ENCODE data around the gene TOM1L1. TPM values are rescaled to one million over a fixed set of nuclear protein-coding genes. Genes with fewer than 3 reads are reported as not detected.

Gene TOM1L1
- total RNA-seq, 1 donor from 2014 or later: 107 TPM

DNA sequence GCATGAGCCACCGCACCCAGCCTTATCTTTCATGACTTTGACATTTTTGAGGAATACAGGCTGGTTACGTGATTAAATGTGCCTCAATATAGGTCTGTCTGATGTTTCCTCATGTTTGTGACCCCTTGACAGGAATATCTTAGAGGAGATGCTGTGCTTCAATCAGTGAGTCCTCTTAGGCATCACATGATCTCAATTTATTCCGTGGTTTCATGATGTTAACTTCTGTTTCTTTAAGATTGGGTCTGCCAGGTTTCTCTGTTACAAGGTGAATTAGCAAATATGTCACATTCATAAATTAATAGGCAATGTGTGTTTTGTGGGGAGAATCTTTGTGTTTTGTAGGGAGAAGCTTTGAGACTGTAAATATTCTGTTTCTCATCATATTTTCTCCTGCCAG is 71.2 kb downstream of the TOM1L1 start:
- peaks cover 12% of the 10 kb centered on the region for H3K4me1 ChIP-seq
- H3K4me2 ChIP-seq: no peak overlapping the region
- H4K20me1 ChIP-seq (ENCODE audit: low read depth): no peaks in the 10 kb centered on the region
- no peak overlapping the region for H2AFZ ChIP-seq (replicated peaks)
- H3K27me3 ChIP-seq: no peaks in the 10 kb centered on the region
- H3K27me3 Mint-ChIP-seq (ENCODE audit: insufficient read depth, low read depth): no peaks in the 10 kb centered on the region
- peaks cover 10% of the 10 kb centered on the region for H3K36me3 Mint-ChIP-seq
- H3K79me2 ChIP-seq (ENCODE audit: low read depth): peaks cover 94% of the 10 kb centered on the region
- no peak overlapping the region for H3K27ac Mint-ChIP-seq
- no peak for DNase-seq (ENCODE audit: low spot score)
- no peak overlapping the region for H3K9ac ChIP-seq
- H3K9me3 Mint-ChIP-seq: peaks cover 10% of the 10 kb centered on the region
- no peak overlapping the region for H3K4me3 ChIP-seq
- H3K36me3 ChIP-seq: no peaks in the 10 kb centered on the region
- H3K4me1 Mint-ChIP-seq: peaks cover 3% of the 10 kb centered on the region
- H3K27ac ChIP-seq: no peak overlapping the region
- TF ChIP-seq EZH2phosphoT487 (IDR thresholded peaks at IDR 0.05) (no peak), EZH2 (IDR thresholded peaks at IDR 0.05) (no peak), CTCF (IDR thresholded peaks at IDR 0.05) (no peak)
- no peaks in the 10 kb centered on the region for H3K9me3 ChIP-seq (ENCODE audit: low read depth)
- no peaks in the 10 kb centered on the region for H3F3A ChIP-seq (ENCODE audit: low read depth)
- no peak overlapping the region for H3K4me3 Mint-ChIP-seq

GRCh38 chr17:54972406-54973138 is 71.9 kb downstream of the TOM1L1 start:
- no peak overlapping the region for H3K4me3 ChIP-seq
- H3K27me3 ChIP-seq: no peaks in the 10 kb centered on the region
- H3K4me1 Mint-ChIP-seq: no peaks in the 10 kb centered on the region
- H3K36me3 ChIP-seq: no peaks in the 10 kb centered on the region
- H3K79me2 ChIP-seq (ENCODE audit: low read depth): peaks cover 94% of the 10 kb centered on the region
- H3K9me3 Mint-ChIP-seq: peaks cover 12% of the 10 kb centered on the region
- H3K27ac Mint-ChIP-seq: no peak overlapping the region
- H3K9me3 ChIP-seq (ENCODE audit: low read depth): no peaks in the 10 kb centered on the region
- H3K4me3 Mint-ChIP-seq: no peak overlapping the region
- TF ChIP-seq CTCF (IDR thresholded peaks at IDR 0.05) (no peak), EZH2phosphoT487 (IDR thresholded peaks at IDR 0.05) (no peak), EZH2 (IDR thresholded peaks at IDR 0.05) (no peak)
- H3K4me2 ChIP-seq: no peak overlapping the region
- peaks cover 12% of the 10 kb centered on the region for H3K36me3 Mint-ChIP-seq
- H3K9ac ChIP-seq: no peak overlapping the region
- H3K4me1 ChIP-seq: peaks cover 12% of the 10 kb centered on the region
- H3K27ac ChIP-seq: no peak overlapping the region
- no peaks in the 10 kb centered on the region for H3F3A ChIP-seq (ENCODE audit: low read depth)
- no peaks in the 10 kb centered on the region for H3K27me3 Mint-ChIP-seq (ENCODE audit: insufficient read depth, low read depth)
- no peaks in the 10 kb centered on the region for H4K20me1 ChIP-seq (ENCODE audit: low read depth)
- no peak overlapping the region for H2AFZ ChIP-seq (replicated peaks)
- no peak for DNase-seq (ENCODE audit: low spot score)

DNA sequence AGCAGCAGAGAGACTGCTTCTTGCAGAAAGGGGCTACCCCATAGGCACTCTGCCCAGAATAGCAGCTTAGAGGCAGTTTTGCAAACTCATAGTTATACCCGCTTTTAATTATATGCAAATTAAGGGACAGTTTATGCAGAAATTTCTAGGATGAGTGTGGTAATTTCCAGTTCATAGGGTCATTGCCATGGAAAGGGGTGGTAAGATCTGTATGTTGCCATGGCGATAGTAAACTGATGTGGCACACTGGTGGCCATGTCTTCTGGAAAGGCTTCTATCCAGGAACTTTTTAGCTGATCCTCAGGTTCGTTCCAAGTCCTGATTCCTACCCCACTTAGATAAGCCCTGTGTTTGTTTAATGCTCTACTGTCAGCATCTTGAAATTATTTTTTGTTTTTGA is 74.1 kb downstream of the TOM1L1 start:
- peaks cover 98% of the 10 kb centered on the region for H3K79me2 ChIP-seq (ENCODE audit: low read depth)
- no peak overlapping the region for H3K4me3 ChIP-seq
- no peak for TF ChIP-seq CTCF (IDR thresholded peaks at IDR 0.05)
- no peak for TF ChIP-seq EZH2 (IDR thresholded peaks at IDR 0.05)
- no peak for TF ChIP-seq EZH2phosphoT487 (IDR thresholded peaks at IDR 0.05)
- no peak overlapping the region for H3K4me2 ChIP-seq
- no peak overlapping the region for H2AFZ ChIP-seq (replicated peaks)
- Mint-ChIP-seq H3K36me3 (peaks cover 23% of the 10 kb centered on the region), H3K9me3 (peaks cover 25% of the 10 kb centered on the region), H3K4me1 (no peaks in the 10 kb centered on the region), H3K27me3 (ENCODE audit: insufficient read depth, low read depth) (no peaks in the 10 kb centered on the region), H3K27ac (no peak overlapping the region), H3K4me3 (no peak overlapping the region)
- H3K27ac ChIP-seq: no peak overlapping the region
- H3K9ac ChIP-seq: no peak overlapping the region
- H3K9me3 ChIP-seq (ENCODE audit: low read depth): peaks cover 8% of the 10 kb centered on the region
- H4K20me1 ChIP-seq (ENCODE audit: low read depth): no peaks in the 10 kb centered on the region
- no peaks in the 10 kb centered on the region for H3F3A ChIP-seq (ENCODE audit: low read depth)
- peaks cover 10% of the 10 kb centered on the region for H3K4me1 ChIP-seq
- no peaks in the 10 kb centered on the region for H3K36me3 ChIP-seq
- no peak for DNase-seq (ENCODE audit: low spot score)
- H3K27me3 ChIP-seq: no peaks in the 10 kb centered on the region

Data from neural progenitor cell (in vitro differentiated cells).